Smooth muscle cell (in vitro differentiated cells): ENCODE data around the gene ITK. TPM values are rescaled to one million over a fixed set of nuclear protein-coding genes. Genes with fewer than 3 reads are reported as not detected.

ENCODE experiments used
- DNase-seq: peaks from one replicate; lab custom pipeline; 2025; ENCODE audit not compliant: unreplicated experiment; lab: John Stamatoyannopoulos, UW
- H2AFZ ChIP-seq: fragments of 200-600 bp; sonication (generic); 2 replicates; pipeline ENCODE4 v1.6.0; 2016; ENCODE audit warnings: antibody characterized with exemption, low read depth, mild to moderate bottlenecking
- H3F3A ChIP-seq: fragments of 200-600 bp; sonication (generic); 2 replicates; pipeline ENCODE4 v1.6.0; 2017; ENCODE audit warnings: antibody characterized with exemption, low read depth
- H3K27ac ChIP-seq: fragments of 200-600 bp; sonication (generic); 2 replicates; pipeline ENCODE4 v1.5.1; 2016; ENCODE audit warnings: low read depth, mild to moderate bottlenecking
- H3K27me3 ChIP-seq: fragments of 200-600 bp; sonication (generic); 2 replicates; pipeline ENCODE4 v1.6.1; 2016; ENCODE audit warnings: low read depth, mild to moderate bottlenecking
- H3K36me3 ChIP-seq: fragments of 200-600 bp; sonication (generic); 2 replicates; pipeline ENCODE4 v1.5.1; 2016; ENCODE audit warnings: low read depth
- H3K4me1 ChIP-seq: fragments of 200-600 bp; sonication (generic); 2 replicates; pipeline ENCODE4 v1.5.1; 2016; ENCODE audit warnings: low read depth
- H3K4me2 ChIP-seq: fragments of 200-600 bp; sonication (generic); 2 replicates; pipeline ENCODE4 v1.6.0; 2016; ENCODE audit warnings: mild to moderate bottlenecking
- H3K4me3 ChIP-seq: fragments of 200-600 bp; sonication (generic); 2 replicates; pipeline ENCODE4 v1.5.1; 2016; ENCODE audit warnings: mild to moderate bottlenecking
- H3K79me2 ChIP-seq: fragments of 200-600 bp; sonication (generic); 2 replicates; pipeline ENCODE4 v1.6.0; 2016; ENCODE audit warnings: low read depth, mild to moderate bottlenecking
- H3K9ac ChIP-seq: fragments of 200-600 bp; sonication (generic); 2 replicates; pipeline ENCODE4 v1.6.0; 2016; ENCODE audit warnings: low read depth
- H3K9me3 ChIP-seq: fragments of 200-600 bp; sonication (generic); replicated peaks from 2 replicates; pipeline ENCODE4 v1.5.1; 2016; ENCODE audit warnings: low read depth
- H4K20me1 ChIP-seq: fragments of 200-600 bp; sonication (generic); 2 replicates; pipeline ENCODE4 v1.6.0; 2016; ENCODE audit warnings: low read depth
- whole genome bisulfite sequencing: methylation state at CpG from one replicate; pipeline ENCODE4 v1.1.7; 2016; ENCODE audit warnings: low lambda C conversion rate; 5-methylcytosine and 5-hydroxymethylcytosine counted together
- polyA plus RNA-seq: library from polyadenylated mRNA; unstranded; fragments of >200 nt; fragmentation: Nextera tagmentation; extraction: Ambion mirVana; gene quantifications from 2 replicates; pipeline ENCODE4 v1.2.1, GENCODE V29; 2016
- total RNA-seq: library from RNA; depleted of rRNA; stranded (reverse); fragments of >200 nt; gene quantifications from 2 replicates; pipeline ENCODE4 v1.2.3, GENCODE V29; 2014
- TF ChIP-seq, protein P1 (sequence below): fragments of 200-600 bp; sonication (generic); IDR thresholded peaks from 2 replicates; pipeline ENCODE4 v1.5.1; 2017; ENCODE audit warnings: borderline replicate concordance, mild to moderate bottlenecking, antibody characterized with exemption; ENCODE audit not compliant: insufficient read depth, poor library complexity, severe bottlenecking

The ITK gene
- total and polyA plus RNA-seq, 2 experiments from 2014 or later, result 0.97 to 1.8 TPM

DNA sequence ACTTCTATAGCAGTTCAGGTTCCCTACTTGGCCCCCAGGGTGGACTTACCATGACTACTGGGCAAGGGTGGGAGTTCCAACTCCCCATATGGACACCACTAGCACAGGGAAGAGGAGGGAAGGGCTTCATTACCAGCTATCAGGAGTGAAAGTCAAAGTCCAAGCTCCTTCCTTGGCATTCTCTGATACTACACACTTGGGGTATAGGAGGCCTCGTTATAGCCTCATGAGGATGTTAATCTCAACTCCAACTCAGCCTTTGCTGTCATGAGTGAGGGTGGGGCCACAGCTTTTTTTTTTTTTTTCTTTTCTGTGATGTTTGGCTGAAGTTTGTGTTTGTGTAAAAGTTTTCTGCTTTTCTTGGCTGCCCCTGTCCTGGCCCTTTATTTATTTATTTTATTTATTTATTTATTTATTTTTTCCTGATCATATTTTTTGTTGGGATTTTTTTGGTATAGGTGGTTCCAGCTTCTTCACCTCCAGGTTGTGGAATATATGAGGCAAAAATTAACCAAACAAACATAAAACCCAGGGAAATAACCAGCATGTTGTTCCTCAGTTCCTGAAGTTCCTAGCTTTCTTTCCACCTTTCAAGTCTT is 23.2 kb upstream of the ITK start:
- no peaks in the 10 kb centered on the region for H3F3A ChIP-seq
- no peak overlapping the region for H3K9ac ChIP-seq
- H4K20me1 ChIP-seq, result no peaks in the 10 kb centered on the region
- no peak overlapping the region for H2AFZ ChIP-seq
- H3K4me2 ChIP-seq, result no peak overlapping the region
- WGBS, result 88% methylated on average over 1 of the region's 1 CpG
- TF ChIP-seq, protein P1, sequence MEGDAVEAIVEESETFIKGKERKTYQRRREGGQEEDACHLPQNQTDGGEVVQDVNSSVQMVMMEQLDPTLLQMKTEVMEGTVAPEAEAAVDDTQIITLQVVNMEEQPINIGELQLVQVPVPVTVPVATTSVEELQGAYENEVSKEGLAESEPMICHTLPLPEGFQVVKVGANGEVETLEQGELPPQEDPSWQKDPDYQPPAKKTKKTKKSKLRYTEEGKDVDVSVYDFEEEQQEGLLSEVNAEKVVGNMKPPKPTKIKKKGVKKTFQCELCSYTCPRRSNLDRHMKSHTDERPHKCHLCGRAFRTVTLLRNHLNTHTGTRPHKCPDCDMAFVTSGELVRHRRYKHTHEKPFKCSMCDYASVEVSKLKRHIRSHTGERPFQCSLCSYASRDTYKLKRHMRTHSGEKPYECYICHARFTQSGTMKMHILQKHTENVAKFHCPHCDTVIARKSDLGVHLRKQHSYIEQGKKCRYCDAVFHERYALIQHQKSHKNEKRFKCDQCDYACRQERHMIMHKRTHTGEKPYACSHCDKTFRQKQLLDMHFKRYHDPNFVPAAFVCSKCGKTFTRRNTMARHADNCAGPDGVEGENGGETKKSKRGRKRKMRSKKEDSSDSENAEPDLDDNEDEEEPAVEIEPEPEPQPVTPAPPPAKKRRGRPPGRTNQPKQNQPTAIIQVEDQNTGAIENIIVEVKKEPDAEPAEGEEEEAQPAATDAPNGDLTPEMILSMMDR, result no peak
- H3K9me3 ChIP-seq, result no peaks in the 10 kb centered on the region
- no peaks in the 10 kb centered on the region for H3K79me2 ChIP-seq
- H3K27me3 ChIP-seq, result peaks cover 12% of the 10 kb centered on the region
- no peak overlapping the region for H3K27ac ChIP-seq
- no peaks in the 10 kb centered on the region for H3K4me1 ChIP-seq
- H3K36me3 ChIP-seq, result no peaks in the 10 kb centered on the region
- H3K4me3 ChIP-seq, result no peak overlapping the region
- no peak for DNase-seq

DNA sequence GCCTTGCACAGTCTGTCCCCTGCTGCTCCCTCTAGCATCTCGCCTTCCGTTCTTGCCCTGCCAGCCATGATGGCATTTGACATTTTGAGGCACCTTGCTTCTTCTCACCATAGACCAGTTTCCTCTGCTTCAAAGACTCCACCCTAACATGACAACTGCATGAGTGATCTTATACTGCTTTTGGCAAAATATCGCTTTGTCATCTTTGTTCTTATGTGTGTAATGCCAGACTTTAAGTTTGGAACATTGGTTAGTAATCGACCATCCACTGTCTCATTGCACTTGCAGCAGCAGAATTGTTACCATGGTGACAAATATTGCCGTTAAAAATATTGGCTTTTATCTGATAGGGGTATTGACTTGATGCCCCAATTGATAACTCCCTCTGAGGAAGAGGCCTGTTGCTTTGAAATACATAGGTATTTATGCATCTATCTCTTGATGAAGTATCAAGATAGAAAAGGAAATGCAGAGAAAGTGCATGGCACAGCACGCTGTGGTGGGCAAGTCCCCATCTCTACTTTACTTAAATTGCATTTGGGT is 21.4 kb upstream of the ITK start:
- Histone ChIP-seq H4K20me1 (no peaks in the 10 kb centered on the region), H3K4me3 (no peak overlapping the region), H2AFZ (no peak overlapping the region), H3K27me3 (peaks cover 12% of the 10 kb centered on the region), H3K79me2 (no peaks in the 10 kb centered on the region), H3K9ac (no peak overlapping the region), H3K4me1 (no peaks in the 10 kb centered on the region), H3K4me2 (no peak overlapping the region), H3F3A (no peaks in the 10 kb centered on the region), H3K36me3 (no peaks in the 10 kb centered on the region), H3K9me3 (no peaks in the 10 kb centered on the region), H3K27ac (no peak overlapping the region)
- DNase-seq, result no peak
- TF ChIP-seq, protein P1, result no peak
- WGBS, result 94% methylated on average over 6 of the region's 6 CpGs

DNA sequence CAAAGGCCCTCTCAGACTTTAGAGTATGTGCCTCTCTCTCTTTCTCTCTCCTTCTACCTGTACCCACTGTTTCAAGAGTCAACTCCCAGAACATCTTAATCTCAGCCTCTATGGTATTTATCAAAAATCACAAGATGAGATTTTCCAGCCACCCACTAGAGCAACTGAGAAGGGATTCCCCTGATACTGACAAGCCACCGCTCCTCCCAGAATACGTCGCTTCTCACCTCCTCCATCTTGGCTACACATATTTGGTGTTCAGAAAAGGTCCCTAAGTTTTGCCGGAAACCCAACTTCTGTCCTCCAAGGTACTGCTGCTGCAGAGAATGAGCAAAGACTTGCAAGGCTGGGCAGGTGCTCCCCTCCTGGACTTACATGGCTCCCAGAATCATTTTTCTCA is 20.6 kb upstream of the ITK start:
- H3K4me1 ChIP-seq, result no peaks in the 10 kb centered on the region
- no peak overlapping the region for H3K27ac ChIP-seq
- H4K20me1 ChIP-seq, result no peaks in the 10 kb centered on the region
- H3K27me3 ChIP-seq, result peaks cover 12% of the 10 kb centered on the region
- H3K9ac ChIP-seq, result no peak overlapping the region
- no peaks in the 10 kb centered on the region for H3K9me3 ChIP-seq
- TF ChIP-seq, protein P1, result no peak
- 98% methylated on average over 4 of the region's 4 CpGs for WGBS
- no peaks in the 10 kb centered on the region for H3K36me3 ChIP-seq
- no peaks in the 10 kb centered on the region for H3K79me2 ChIP-seq
- no peaks in the 10 kb centered on the region for H3F3A ChIP-seq
- no peak for DNase-seq
- no peak overlapping the region for H3K4me2 ChIP-seq
- H3K4me3 ChIP-seq, result no peak overlapping the region
- no peak overlapping the region for H2AFZ ChIP-seq

DNA sequence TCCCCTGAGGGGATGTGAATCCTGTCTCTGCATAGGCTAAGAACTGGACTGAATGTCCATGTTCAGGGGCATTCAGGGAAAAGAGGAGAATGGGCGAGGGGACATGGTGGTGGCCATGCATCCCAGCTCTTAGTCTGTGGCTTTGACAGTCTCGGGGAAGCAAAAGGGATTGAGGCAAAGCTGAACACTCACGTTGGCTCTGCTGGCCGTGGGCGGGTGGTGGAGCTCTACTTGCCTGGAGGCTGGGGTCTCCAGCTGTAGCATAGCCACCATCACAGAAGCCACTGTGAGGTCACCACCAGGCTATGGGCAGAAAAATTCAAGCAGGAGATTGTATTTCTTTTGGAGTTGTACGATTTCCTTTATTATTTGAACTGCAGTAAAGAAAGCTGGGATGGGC is 18.6 kb upstream of the ITK start:
- WGBS, result 87% methylated on average over 6 of the region's 6 CpGs
- DNase-seq, result no peak
- Histone ChIP-seq H3K79me2 (no peaks in the 10 kb centered on the region), H2AFZ (no peak overlapping the region), H3K4me2 (no peak overlapping the region), H3K9me3 (no peaks in the 10 kb centered on the region), H3K4me1 (no peaks in the 10 kb centered on the region), H3K36me3 (no peaks in the 10 kb centered on the region), H4K20me1 (no peaks in the 10 kb centered on the region), H3K27ac (no peak overlapping the region), H3F3A (no peaks in the 10 kb centered on the region), H3K9ac (no peak overlapping the region), H3K4me3 (no peak overlapping the region), H3K27me3 (peaks cover 12% of the 10 kb centered on the region)
- TF ChIP-seq, protein P1, result no peak
